Renal cortex interstitium (tissue), 11 donors: ENCODE measurements around the gene ZDHHC7. TPM values are rescaled to one million over a fixed set of nuclear protein-coding genes. Genes with fewer than 3 reads are reported as not detected.

Experiments
- DNase-seq, 11 donors: peaks; one replicate each; pipeline ENCODE4 v3.0.0-alpha.2; 2013; ENCODE audit warnings: low read depth in 9 of 11, low spot score in 4 of 11; ENCODE audit errors: extremely low read depth in 1 of 11
- polyA plus RNA-seq, 3 donors: library from polyadenylated mRNA; unstranded; fragments of 120-200 nt; gene quantifications; one replicate each; pipeline ENCODE4 v1.2.1, GENCODE V29; 2013; ENCODE audit not compliant: insufficient read length in 3 of 3

The ZDHHC7 gene
- polyA plus RNA-seq, 3 donors: 50.8 to 62.5 (median 59.0) TPM

GRCh38 chr16:85028685-85029407 is 17.5 kb upstream of the ZDHHC7 start:
- no peak for DNase-seq

GRCh38 chr16:85027958-85028684 is 16.8 kb upstream of the ZDHHC7 start:
- no peak for DNase-seq

GRCh38 chr16:85027349-85027957 is 16.1 kb upstream of the ZDHHC7 start, which contains the start of gene KIAA0513:
Gene KIAA0513, plus strand, starts transcription at chr16:85027795. Its CDS starts 39,277 bp downstream, at chr16:85067072.
- DNase-seq: peak; percentile 82 to 95 (median 92)

GRCh38 chr16:85026703-85027102 is 15.4 kb upstream of the ZDHHC7 start:
- DNase-seq: no peak

GRCh38 chr16:85025781-85026653 is 14.7 kb upstream of the ZDHHC7 start:
- DNase-seq: no peak

GRCh38 chr16:85019659-85020245 is 8.4 kb upstream of the ZDHHC7 start:
- DNase-seq: no peak

GRCh38 chr16:85018529-85019236 is 7.3 kb upstream of the ZDHHC7 start:
- DNase-seq: peak in 1 of 11 donors; percentile 42

GRCh38 chr16:85017633-85018032 is 6.3 kb upstream of the ZDHHC7 start:
- no peak for DNase-seq

- DNase-seq: no peak
Measured at GRCh38 chr16:85017151-85017550, 5.8 kb upstream of the ZDHHC7 start.

- DNase-seq: no peak
Measured at GRCh38 chr16:85015481-85016187, 4.3 kb upstream of the ZDHHC7 start.

- no peak for DNase-seq
Measured at GRCh38 chr16:85014311-85014710, 3.0 kb upstream of the ZDHHC7 start.

GRCh38 chr16:85011846-85012284 is 530 bp upstream of the ZDHHC7 start:
- no peak for DNase-seq

GRCh38 chr16:85010446-85010930 is 847 bp downstream of the ZDHHC7 start:
- no peak for DNase-seq

- DNase-seq: no peak
Measured at GRCh38 chr16:85008271-85008670, 3.1 kb downstream of the ZDHHC7 start.

GRCh38 chr16:85007496-85008214 is 3.7 kb downstream of the ZDHHC7 start:
- no peak for DNase-seq

GRCh38 chr16:85006639-85007038 is 4.7 kb downstream of the ZDHHC7 start:
- DNase-seq: no peak
